Measurements from ENCODE around the gene WIPF3.

The WIPF3 gene

GRCh38 chr7:29806208-29806994, at the start of gene WIPF3:
TSS of gene WIPF3 (plus strand) at chr7:29806508. CDS start at chr7:29834725, 28,217 bp downstream.
- peak; percentile 8 for DNase-seq

- no peak for DNase-seq
Measured at GRCh38 chr7:29763266-29763665, 43.0 kb upstream of the WIPF3 start.

GRCh38 chr7:29764227-29764626, 42.1 kb upstream of the WIPF3 start:
- DNase-seq, result no peak

- no peak for DNase-seq
Measured at GRCh38 chr7:29765490-29765889, 40.8 kb upstream of the WIPF3 start.

- DNase-seq, result no peak
Measured at GRCh38 chr7:29770371-29770770, 35.9 kb upstream of the WIPF3 start.

GRCh38 chr7:29771081-29771816, 35.1 kb upstream of the WIPF3 start:
- no peak for DNase-seq

- DNase-seq, result no peak
Measured at GRCh38 chr7:29779017-29779416, 27.3 kb upstream of the WIPF3 start.

GRCh38 chr7:29780346-29780745, 26.0 kb upstream of the WIPF3 start:
- DNase-seq, result no peak

GRCh38 chr7:29783671-29784070, 22.6 kb upstream of the WIPF3 start:
- DNase-seq, result no peak

GRCh38 chr7:29793507-29793906, 12.8 kb upstream of the WIPF3 start:
- DNase-seq, result no peak

GRCh38 chr7:29794959-29795629, 11.2 kb upstream of the WIPF3 start:
- no peak for DNase-seq

GRCh38 chr7:29795696-29796580, 10.4 kb upstream of the WIPF3 start:
- no peak for DNase-seq

GRCh38 chr7:29797112-29797944, 9.0 kb upstream of the WIPF3 start:
- no peak for DNase-seq

GRCh38 chr7:29798422-29798821, 7.9 kb upstream of the WIPF3 start:
- no peak for DNase-seq

- DNase-seq, result no peak
Measured at GRCh38 chr7:29801929-29802328, 4.4 kb upstream of the WIPF3 start.

GRCh38 chr7:29805031-29805430, 1.3 kb upstream of the WIPF3 start:
- no peak for DNase-seq

- no peak for DNase-seq
Measured at GRCh38 chr7:29805886-29806207, 461 bp upstream of the WIPF3 start.

GRCh38 chr7:29806995-29807841, 910 bp downstream of the WIPF3 start:
- DNase-seq, result no peak

GRCh38 chr7:29808075-29808801, 1.9 kb downstream of the WIPF3 start:
- DNase-seq, result no peak

GRCh38 chr7:29809533-29810155, 3.3 kb downstream of the WIPF3 start:
- DNase-seq, result no peak

Measured in activated CD4-positive, alpha-beta T cell treated with anti-CD3 and anti-CD28 coated beads for 48 hours (primary cell).